Endodermal cell (in vitro differentiated cells): ENCODE data around the gene ARID2. TPM values are rescaled to one million over a fixed set of nuclear protein-coding genes. Genes with fewer than 3 reads are reported as not detected.

Experiments
- DNase-seq: peaks from one replicate; pipeline ENCODE4 v3.0.0-alpha.2; 2017
- H3K27ac ChIP-seq: 2 replicates; pipeline ENCODE4 v1.5.1; 2013; ENCODE audit warnings: mild to moderate bottlenecking, low read depth, low read length, moderate library complexity
- H3K27me3 ChIP-seq: 2 replicates; pipeline ENCODE4 v1.6.1; 2013; ENCODE audit warnings: mild to moderate bottlenecking, low read length, moderate library complexity; ENCODE audit not compliant: insufficient read depth, control insufficient read depth, poor library complexity, severe bottlenecking
- H3K36me3 ChIP-seq: 2 replicates; pipeline ENCODE4 v1.7.0; 2013; ENCODE audit warnings: mild to moderate bottlenecking, low read length, moderate library complexity; ENCODE audit not compliant: control insufficient read depth, insufficient read depth
- H3K4me1 ChIP-seq: one replicate; pipeline ENCODE4 v1.7.0; 2013; ENCODE audit warnings: low read length; ENCODE audit not compliant: control insufficient read depth, insufficient read depth
- H3K4me3 ChIP-seq: 2 replicates; pipeline ENCODE4 v1.5.1; 2013; ENCODE audit warnings: mild to moderate bottlenecking, low read length, moderate library complexity
- H3K9ac ChIP-seq: 2 replicates; pipeline ENCODE4 v1.6.1; 2013; ENCODE audit warnings: mild to moderate bottlenecking, low read length, moderate library complexity; ENCODE audit not compliant: poor library complexity, severe bottlenecking; ENCODE audit errors: extremely low read depth
- H3K9me3 ChIP-seq: 2 replicates; pipeline ENCODE4 v1.6.1; 2013; ENCODE audit warnings: mild to moderate bottlenecking, low read length, moderate library complexity; ENCODE audit not compliant: control insufficient read depth
- H3K27ac Mint-ChIP-seq: 2 replicates; pipeline ENCODE4 v1.8.0; 2020; ENCODE audit warnings: mixed read lengths
- H3K27me3 Mint-ChIP-seq: 2 replicates; pipeline ENCODE4 v1.8.0; 2021; ENCODE audit warnings: mild to moderate bottlenecking, mixed read lengths; ENCODE audit not compliant: insufficient read depth
- H3K36me3 Mint-ChIP-seq: 2 replicates; pipeline ENCODE4 v1.8.0; 2020; ENCODE audit warnings: low read depth, mixed read lengths
- H3K4me1 Mint-ChIP-seq: 2 replicates; pipeline ENCODE4 v1.8.0; 2020; ENCODE audit warnings: mixed read lengths
- H3K4me3 Mint-ChIP-seq: 2 replicates; pipeline ENCODE4 v1.8.0; 2020; ENCODE audit warnings: mild to moderate bottlenecking, moderate library complexity, mixed read lengths
- H3K9me3 Mint-ChIP-seq: 2 replicates; pipeline ENCODE4 v1.8.0; 2020; ENCODE audit warnings: mild to moderate bottlenecking, mixed read lengths
- CTCF ChIP-seq: fragments of 200-600 bp; sonication (generic); conservative IDR thresholded peaks from 2 replicates; pipeline ENCODE4 v1.5.0; 2021; ENCODE audit warnings: antibody characterized with exemption, mild to moderate bottlenecking
- WGBS, 2 experiments: methylation state at CpG; one replicate each; pipeline versions ENCODE4 v1.1.5 to v1.1.7; 2013; ENCODE audit warnings: missing lambda C conversion rate in 2 of 2, mixed read lengths in 1 of 2; ENCODE audit not compliant: insufficient coverage in 1 of 2, insufficient read length in 1 of 2; 5-methylcytosine and 5-hydroxymethylcytosine counted together
- total RNA-seq, 2 donors: library from RNA; stranded (reverse); fragmentation: NEBNext Ultra II Directional in 1 of 2; extraction: Animal tissue kit (Norgen Biotek cat#: 25700) in 1 of 2; gene quantifications; 2 replicates in 1 of 2; 3 replicates in 1 of 2; pipeline ENCODE4 v1.2.1, GENCODE V29; 2021

Gene ARID2
- total RNA-seq, 2 donors from 2014 or later = 54.0 to 58.1 TPM

GRCh38 chr12:45688183-45688582 lies 41.3 kb upstream of the ARID2 start:
- DNase-seq = no peak
- H3K27ac ChIP-seq = no peak overlapping the region
- H3K27me3 Mint-ChIP-seq = peaks cover 17% of the 10 kb centered on the region
- no peaks in the 10 kb centered on the region for H3K36me3 Mint-ChIP-seq
- H3K4me3 ChIP-seq = no peak overlapping the region
- H3K9me3 ChIP-seq = no peaks in the 10 kb centered on the region
- no peak overlapping the region for H3K4me3 Mint-ChIP-seq
- no peaks in the 10 kb centered on the region for H3K9me3 Mint-ChIP-seq
- H3K27ac Mint-ChIP-seq = no peak overlapping the region
- TF ChIP-seq CTCF = no peak
- H3K9ac ChIP-seq = no peak overlapping the region
- peaks cover 22% of the 10 kb centered on the region for H3K4me1 Mint-ChIP-seq
- peaks cover 8% of the 10 kb centered on the region for H3K4me1 ChIP-seq
- H3K27me3 ChIP-seq = peaks cover 21% of the 10 kb centered on the region
- H3K36me3 ChIP-seq = no peaks in the 10 kb centered on the region

DNA sequence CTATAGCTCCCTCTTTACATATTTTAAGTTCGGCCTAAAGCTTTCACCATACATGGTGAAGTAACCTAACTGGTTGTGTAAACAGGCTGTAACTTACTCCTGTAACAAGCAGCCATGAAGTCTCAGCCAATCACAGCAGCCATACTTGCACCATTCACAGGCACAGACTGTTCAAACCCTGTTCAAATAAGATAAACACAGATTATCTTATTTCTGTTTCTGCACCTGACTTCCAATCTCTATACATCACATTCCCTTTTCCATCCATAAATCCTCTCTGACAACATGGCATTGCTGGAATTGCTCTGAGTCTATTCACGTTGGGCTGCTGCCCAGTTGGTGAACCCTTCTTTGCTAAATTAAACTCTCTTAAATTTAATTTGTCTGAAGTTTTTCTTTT lies 34.5 kb upstream of the ARID2 start:
- peaks cover 7% of the 10 kb centered on the region for H3K4me1 Mint-ChIP-seq
- TF ChIP-seq CTCF = no peak
- DNase-seq = no peak
- H3K27ac Mint-ChIP-seq = no peak overlapping the region
- WGBS, 2 experiments = 93% methylated on average over 2 of the region's 2 CpGs; no CpG with 5 or more reads in 1 of the 2 experiments
- no peak overlapping the region for H3K9ac ChIP-seq
- H3K4me3 Mint-ChIP-seq = no peak overlapping the region
- H3K4me3 ChIP-seq = no peak overlapping the region
- H3K4me1 ChIP-seq = no peaks in the 10 kb centered on the region
- H3K36me3 ChIP-seq = no peaks in the 10 kb centered on the region
- H3K27me3 ChIP-seq = peaks cover 11% of the 10 kb centered on the region
- H3K36me3 Mint-ChIP-seq = no peaks in the 10 kb centered on the region
- H3K9me3 ChIP-seq = peaks cover 15% of the 10 kb centered on the region
- peaks cover 29% of the 10 kb centered on the region for H3K27me3 Mint-ChIP-seq
- H3K9me3 Mint-ChIP-seq = peaks cover 13% of the 10 kb centered on the region
- no peak overlapping the region for H3K27ac ChIP-seq

DNA sequence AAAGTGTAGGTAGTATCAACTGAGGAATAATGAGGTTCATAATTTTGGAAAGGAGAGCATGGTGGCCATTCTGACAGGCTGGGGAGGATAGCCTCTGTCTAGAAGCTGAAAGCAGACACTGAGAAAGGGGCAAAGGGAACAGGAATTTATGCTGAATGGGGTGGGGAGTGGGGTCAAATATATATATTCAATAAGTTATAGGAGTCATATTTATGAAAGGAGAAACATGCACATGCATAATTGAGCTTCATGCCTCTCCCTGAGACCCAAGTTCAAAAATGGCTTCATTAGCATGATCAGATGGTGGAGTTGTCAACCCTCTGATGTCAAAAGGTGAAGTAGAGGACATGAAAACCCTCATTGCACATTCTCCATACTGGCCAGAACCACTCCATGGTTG lies 33.9 kb upstream of the ARID2 start:
- H3K36me3 ChIP-seq = no peaks in the 10 kb centered on the region
- Mint-ChIP-seq H3K27me3 (peaks cover 26% of the 10 kb centered on the region), H3K9me3 (peaks cover 13% of the 10 kb centered on the region), H3K36me3 (no peaks in the 10 kb centered on the region), H3K4me3 (no peak overlapping the region), H3K27ac (no peak overlapping the region), H3K4me1 (peaks cover 7% of the 10 kb centered on the region)
- H3K9ac ChIP-seq = no peak overlapping the region
- TF ChIP-seq CTCF = no peak
- H3K27me3 ChIP-seq = peaks cover 7% of the 10 kb centered on the region
- no peak overlapping the region for H3K4me3 ChIP-seq
- no peak for DNase-seq
- H3K27ac ChIP-seq = no peak overlapping the region
- peaks cover 20% of the 10 kb centered on the region for H3K9me3 ChIP-seq
- no peaks in the 10 kb centered on the region for H3K4me1 ChIP-seq
